Activated naive CD4-positive, alpha-beta T cell treated with anti-CD3 and anti-CD28 coated beads for 36 hours (primary cell): Measurements from ENCODE around the gene TTYH3. TPM values are rescaled to one million over a fixed set of nuclear protein-coding genes. Genes with fewer than 3 reads are reported as not detected.
A peak's percentile ranks its signal among the peaks of the same experiment; 100 is the strongest.
"Not testable (repeated sequence)": the region's sequence is repeated elsewhere in the genome, so short reads cannot be mapped to it uniquely, and the experiment has no call there.

Source experiments
- CTCF ChIA-PET: fragments of 350-600 bp; sonication (Branson Sonifier 250); formaldehyde crosslinking; loops from one replicate; lab custom pipeline; 2021; ENCODE audit warnings: antibody characterized with exemption; lab: Charles Lee
- DNase-seq: peaks from one replicate; pipeline ENCODE4 v3.0.0-alpha.2; 2020
- H3K27ac Mint-ChIP-seq: one replicate; pipeline ENCODE4 v1.8.0; 2021; ENCODE audit warnings: mild to moderate bottlenecking, mixed read lengths
- H3K27me3 Mint-ChIP-seq: one replicate; pipeline ENCODE4 v1.8.0; 2021; ENCODE audit warnings: low read depth, mixed read lengths
- H3K36me3 Mint-ChIP-seq: one replicate; pipeline ENCODE4 v1.8.0; 2021; ENCODE audit warnings: low read depth, mixed read lengths
- H3K4me1 Mint-ChIP-seq: one replicate; pipeline ENCODE4 v1.8.0; 2021; ENCODE audit warnings: low read depth, mixed read lengths
- H3K4me3 Mint-ChIP-seq: one replicate; pipeline ENCODE4 v1.8.0; 2021; ENCODE audit warnings: mild to moderate bottlenecking, moderate library complexity, mixed read lengths
- H3K9me3 Mint-ChIP-seq: one replicate; pipeline ENCODE4 v1.8.0; 2021; ENCODE audit warnings: mixed read lengths
- intact Hi-C: fragments of 100-400 bp; cut with micrococcal nuclease; formaldehyde crosslinking; loops from one replicate; pipeline ENCODE4 v1.15.1; 2023
- total RNA-seq, 2 experiments: library from RNA; stranded (reverse); gene quantifications; one replicate each; pipeline ENCODE4 v1.2.3, GENCODE V29; 2021

TTYH3 gene
- total RNA-seq, 2 experiments from 2014 or later: 20.7 to 22.6 TPM

DNA sequence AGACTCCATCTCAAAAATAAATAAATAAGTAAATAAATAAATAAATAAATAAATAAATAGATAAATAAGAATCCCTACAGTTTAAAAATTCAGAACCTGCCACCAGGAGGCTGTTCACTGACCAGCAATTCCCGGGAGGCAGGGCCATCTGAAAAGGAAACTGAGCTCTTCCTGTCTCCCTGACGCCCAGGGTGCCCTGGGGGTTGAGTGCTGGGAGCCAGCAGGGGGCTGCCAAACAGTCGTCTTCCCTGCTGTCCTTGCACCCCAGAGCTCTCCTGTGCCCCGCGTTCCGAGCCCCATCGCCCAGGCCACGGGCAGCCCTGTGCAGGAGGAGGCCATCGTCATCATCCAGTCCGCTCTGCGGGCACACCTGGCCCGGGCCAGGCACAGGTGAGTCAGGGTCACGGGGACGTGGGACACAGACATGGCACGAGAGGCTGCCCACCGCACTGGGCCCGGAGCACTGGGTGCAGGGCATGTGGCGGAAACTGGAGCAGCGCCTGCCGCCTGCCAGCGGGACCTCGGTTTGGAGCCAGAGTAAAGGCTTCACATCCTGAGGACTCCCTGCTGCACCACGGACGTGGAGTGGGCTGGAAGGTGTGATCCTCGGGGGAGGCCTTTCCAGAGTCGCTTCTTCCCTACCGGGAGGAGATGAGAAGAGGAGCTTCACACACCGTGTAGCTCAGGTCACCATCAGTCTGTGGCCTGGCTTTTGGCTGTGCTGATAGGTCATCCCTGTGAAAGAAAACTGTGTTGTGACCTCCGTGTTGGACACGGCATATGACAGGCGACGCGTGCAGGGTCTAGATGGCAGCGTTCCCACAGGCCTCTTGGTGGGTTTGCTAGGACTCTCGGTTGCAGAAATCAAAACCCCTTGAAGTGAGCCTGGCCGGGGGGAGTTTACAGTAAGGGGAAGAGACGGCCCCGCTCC lies 25.9 kb upstream of the TTYH3 start:
- intact Hi-C loops: loop anchor here (5.0 kb wide), 1 partner anchor 81 kb away; the partner anchor contains the start of gene AMZ1
- no peak for DNase-seq
- H3K4me1 Mint-ChIP-seq: peaks cover 7% of the 10 kb centered on the region
- CTCF ChIA-PET: no interaction called here
- H3K4me3 Mint-ChIP-seq: no peak overlapping the region
- H3K36me3 Mint-ChIP-seq: no peaks in the 10 kb centered on the region
- no peak overlapping the region for H3K27ac Mint-ChIP-seq
- H3K9me3 Mint-ChIP-seq: no peaks in the 10 kb centered on the region
- H3K27me3 Mint-ChIP-seq: no peaks in the 10 kb centered on the region

DNA sequence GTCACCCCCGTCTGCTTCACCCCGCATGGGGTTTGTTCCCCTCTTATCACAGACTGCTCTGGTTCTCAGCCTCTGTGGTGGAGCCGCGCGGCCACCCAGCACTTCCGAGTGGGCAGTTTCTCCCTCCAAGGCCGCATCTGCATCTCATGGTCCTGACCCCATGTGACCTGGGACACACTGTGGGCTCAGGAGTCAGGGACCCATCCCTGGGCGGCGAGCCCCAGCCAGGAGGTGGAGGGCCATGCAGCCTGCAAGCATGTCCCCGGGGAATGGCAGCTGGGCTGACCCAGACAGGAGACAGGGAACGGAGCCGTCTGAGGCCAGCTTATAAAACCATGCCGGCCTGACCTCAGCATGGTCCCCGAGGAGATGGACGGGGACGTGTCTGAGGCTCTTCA lies 25.2 kb upstream of the TTYH3 start:
- intact Hi-C loops: loop anchor here (5.0 kb wide), 1 partner anchor 81 kb away; the partner anchor contains the start of gene AMZ1
- H3K36me3 Mint-ChIP-seq: no peaks in the 10 kb centered on the region
- CTCF ChIA-PET: no interaction called here
- H3K27me3 Mint-ChIP-seq: no peaks in the 10 kb centered on the region
- H3K27ac Mint-ChIP-seq: no peak overlapping the region
- no peaks in the 10 kb centered on the region for H3K9me3 Mint-ChIP-seq
- DNase-seq: no peak
- H3K4me1 Mint-ChIP-seq: peaks cover 7% of the 10 kb centered on the region
- H3K4me3 Mint-ChIP-seq: no peak overlapping the region

DNA sequence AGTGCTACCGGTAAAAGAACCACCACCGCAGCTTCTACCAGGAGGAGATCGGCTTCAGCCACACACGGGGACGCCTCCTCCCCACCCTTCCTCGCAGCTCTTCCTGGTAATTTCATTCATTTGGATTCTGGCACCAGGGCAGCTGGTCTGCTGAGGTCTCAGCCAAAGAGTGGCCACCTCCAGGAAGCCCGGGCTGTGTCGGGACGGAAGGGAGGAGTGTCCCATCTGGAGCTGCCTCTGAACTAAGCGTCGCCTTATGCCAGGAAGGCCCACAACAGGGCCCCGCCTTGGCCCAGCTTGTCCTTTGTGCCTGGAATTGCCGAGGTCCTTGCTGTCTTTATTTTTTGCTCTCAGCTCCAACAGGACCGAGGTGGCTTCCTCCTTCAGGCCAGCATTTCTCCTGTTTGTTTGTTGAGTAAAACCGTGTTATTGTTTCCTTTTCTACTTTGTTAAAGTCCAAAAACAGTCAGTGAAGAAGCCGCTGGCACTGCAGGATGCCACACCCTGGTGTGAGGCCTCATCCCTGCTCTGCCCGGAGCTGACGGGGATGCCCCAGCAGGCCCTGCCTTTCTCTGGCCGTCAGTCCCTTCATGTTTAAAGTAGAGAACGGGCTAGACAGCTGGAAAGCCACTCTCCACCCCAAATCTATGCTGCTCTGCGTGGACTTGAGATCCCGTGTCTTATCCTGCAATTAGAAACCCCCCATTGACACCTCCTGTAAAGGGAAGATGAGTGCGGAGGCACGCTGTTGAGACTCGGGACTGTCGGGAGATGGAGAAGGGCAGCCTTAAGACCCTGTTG lies 24.5 kb upstream of the TTYH3 start:
- H3K9me3 Mint-ChIP-seq: no peaks in the 10 kb centered on the region
- H3K36me3 Mint-ChIP-seq: no peaks in the 10 kb centered on the region
- peaks cover 7% of the 10 kb centered on the region for H3K4me1 Mint-ChIP-seq
- no peak overlapping the region for H3K4me3 Mint-ChIP-seq
- H3K27ac Mint-ChIP-seq: no peak overlapping the region
- CTCF ChIA-PET: no interaction called here
- no peak for DNase-seq
- no peaks in the 10 kb centered on the region for H3K27me3 Mint-ChIP-seq
- intact Hi-C loops: loop anchor here (5.0 kb wide), 1 partner anchor 80 kb away; the partner anchor contains the start of gene AMZ1

DNA sequence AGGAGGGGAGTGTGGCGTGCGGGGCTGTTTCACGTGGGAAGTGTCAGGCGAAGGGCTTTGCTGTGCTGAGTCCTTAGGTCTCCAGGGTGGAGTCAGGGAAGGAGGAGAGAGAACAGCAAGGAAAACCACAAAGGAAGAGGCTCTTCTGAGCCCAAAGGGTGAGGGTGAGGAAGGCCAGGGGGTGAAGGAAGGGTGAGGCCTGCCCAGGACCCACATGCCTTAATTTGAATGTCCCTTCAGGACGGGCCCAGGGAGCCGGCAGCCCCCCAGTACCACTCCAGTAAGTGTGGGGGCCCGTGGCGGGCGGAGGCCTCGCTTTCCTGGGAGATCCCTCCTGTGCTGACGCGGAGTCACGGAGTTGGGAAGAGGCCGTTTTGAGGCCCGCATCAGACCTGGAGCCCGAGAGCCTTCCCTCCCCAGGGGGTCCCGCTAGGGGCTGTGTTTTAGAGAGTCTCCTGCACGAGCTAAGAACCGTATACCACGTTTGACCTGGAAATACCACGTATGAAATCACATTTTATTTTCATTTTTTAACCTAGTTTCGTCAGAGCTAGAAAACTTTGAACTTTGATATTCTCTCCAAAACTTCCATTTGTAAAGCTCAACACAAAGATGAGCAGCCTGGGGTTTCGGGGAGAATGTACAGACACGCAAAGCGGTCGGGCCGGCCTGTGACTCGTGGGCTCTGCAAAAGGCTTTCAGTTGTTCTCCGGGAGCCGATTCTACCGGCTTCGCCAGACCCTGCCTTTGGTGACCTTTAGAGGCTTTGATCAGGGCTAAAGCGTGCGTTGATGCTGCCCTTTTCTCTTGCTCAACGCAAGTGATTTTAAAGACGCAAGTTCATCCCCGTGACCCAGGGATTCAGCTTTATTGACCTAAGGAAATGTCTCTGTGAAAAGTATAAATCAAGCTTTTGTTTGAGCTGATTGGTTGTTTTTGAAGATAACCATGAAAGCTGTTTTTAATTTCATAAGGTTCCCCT lies 23.6 kb upstream of the TTYH3 start:
- Mint-ChIP-seq H3K36me3 (no peaks in the 10 kb centered on the region), H3K27ac (no peak overlapping the region), H3K4me3 (no peak overlapping the region), H3K27me3 (no peaks in the 10 kb centered on the region), H3K4me1 (peaks cover 7% of the 10 kb centered on the region), H3K9me3 (no peaks in the 10 kb centered on the region)
- intact Hi-C loops: loop anchor here (5.0 kb wide), 1 partner anchor 79 kb away; the partner anchor contains the start of gene AMZ1
- CTCF ChIA-PET: interaction anchor here (0.5 to 1.6 kb wide), 13 partner anchors 9 to 585 kb away, joined by 3 to 5 read pairs (median 3); no protein-coding TSS in a partner anchor
- DNase-seq: no peak

DNA sequence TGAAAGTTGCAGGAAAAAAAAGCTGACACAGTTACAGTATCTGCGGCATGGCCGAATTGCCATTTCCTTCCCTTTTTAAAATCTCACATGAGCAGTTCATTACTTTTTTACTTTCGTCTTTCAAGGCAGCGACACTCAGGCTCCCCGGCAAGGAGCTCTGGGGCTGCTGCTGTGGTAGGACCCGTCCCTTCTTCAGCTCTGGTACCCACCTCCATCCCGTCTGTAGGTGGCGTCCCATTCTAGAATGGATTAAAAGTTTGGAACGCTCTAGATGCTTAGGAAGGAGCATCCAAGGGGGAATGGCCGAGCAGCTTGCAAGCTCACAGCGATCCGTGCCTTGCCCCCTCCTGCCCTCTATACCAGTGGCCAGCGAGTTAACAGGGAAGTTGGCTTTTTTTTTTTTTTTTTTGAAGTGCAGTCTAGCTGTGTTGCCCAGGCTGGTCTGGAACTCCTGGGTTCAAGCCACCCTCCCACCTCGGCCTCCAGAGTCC lies 22.8 kb upstream of the TTYH3 start:
- Mint-ChIP-seq H3K27me3 (no peaks in the 10 kb centered on the region), H3K9me3 (no peaks in the 10 kb centered on the region), H3K27ac (no peak overlapping the region), H3K4me3 (no peak overlapping the region), H3K36me3 (no peaks in the 10 kb centered on the region), H3K4me1 (peaks cover 7% of the 10 kb centered on the region)
- CTCF ChIA-PET: interaction anchor here (0.5 to 1.6 kb wide), 16 partner anchors 8 to 1237 kb away, joined by 3 to 5 read pairs (median 4); no protein-coding TSS in a partner anchor
- DNase-seq: peak; percentile 54
- intact Hi-C loops: loop anchor here (5.0 kb wide), 1 partner anchor 78 kb away; the partner anchor contains the start of gene AMZ1

DNA sequence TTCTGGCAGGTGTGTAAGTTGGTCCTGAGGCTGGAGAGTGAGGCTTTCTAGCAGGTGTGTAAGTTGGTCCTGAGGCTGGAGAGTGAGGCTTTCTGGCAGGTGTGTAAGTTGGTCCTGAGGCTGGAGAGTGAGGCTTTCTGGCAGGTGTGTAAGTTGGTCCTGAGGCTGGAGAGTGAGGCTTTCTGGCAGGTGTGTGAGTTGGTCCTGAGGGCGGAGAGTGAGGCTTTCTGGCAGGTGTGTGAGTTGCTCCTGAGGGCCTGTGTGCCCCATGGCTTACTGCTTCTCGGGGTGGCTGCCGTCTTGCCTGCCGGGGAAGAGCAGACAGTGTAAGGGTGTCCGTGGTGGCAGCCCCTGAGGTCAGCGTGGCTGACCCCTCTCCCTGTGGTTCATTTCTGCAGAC lies 22.1 kb upstream of the TTYH3 start:
- not testable (repeated sequence) for H3K27me3 Mint-ChIP-seq, H3K9me3 Mint-ChIP-seq

DNA sequence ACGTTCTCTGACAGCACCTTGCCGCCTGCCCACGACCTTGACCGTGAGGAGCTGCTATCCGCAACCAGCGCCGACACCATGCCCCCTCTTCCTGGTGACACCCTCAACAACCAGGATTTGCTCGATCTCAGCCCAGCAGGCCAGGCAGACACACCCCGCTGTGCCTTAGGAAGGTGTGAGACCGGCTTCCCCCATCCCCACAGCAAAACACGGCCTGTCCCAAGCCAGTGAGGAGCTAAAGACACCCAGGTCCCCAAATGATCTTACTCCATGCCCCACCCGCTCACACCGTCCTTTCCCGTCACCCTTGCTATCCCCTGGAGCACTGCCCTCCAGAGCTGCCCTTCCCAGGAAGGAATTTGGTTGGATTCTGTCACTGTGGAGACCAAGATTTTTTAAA lies 21.3 kb upstream of the TTYH3 start:
- H3K4me1 Mint-ChIP-seq: peaks cover 7% of the 10 kb centered on the region
- CTCF ChIA-PET: interaction anchor here (0.6 to 1.1 kb wide), 2 partner anchors 110 to 159 kb away, joined by 3 to 4 read pairs; no protein-coding TSS in a partner anchor
- no peaks in the 10 kb centered on the region for H3K36me3 Mint-ChIP-seq
- H3K27ac Mint-ChIP-seq: no peak overlapping the region
- intact Hi-C loops: no loop called here
- no peaks in the 10 kb centered on the region for H3K9me3 Mint-ChIP-seq
- no peaks in the 10 kb centered on the region for H3K27me3 Mint-ChIP-seq
- H3K4me3 Mint-ChIP-seq: no peak overlapping the region
- DNase-seq: no peak

More for the DNA sequence above, 22.1 kb upstream of the TTYH3 start:
- CTCF ChIA-PET: interaction anchor here (0.6 kb wide), 3 partner anchors 10 to 1237 kb away, joined by 3 to 5 read pairs (median 4); no protein-coding TSS in a partner anchor
- DNase-seq, H3K36me3 Mint-ChIP-seq, H3K4me1 Mint-ChIP-seq, H3K4me3 Mint-ChIP-seq, H3K27ac Mint-ChIP-seq: not testable (repeated sequence)
- intact Hi-C loops: loop anchor here (5.0 kb wide), 1 partner anchor 78 kb away; the partner anchor contains the start of gene AMZ1

DNA sequence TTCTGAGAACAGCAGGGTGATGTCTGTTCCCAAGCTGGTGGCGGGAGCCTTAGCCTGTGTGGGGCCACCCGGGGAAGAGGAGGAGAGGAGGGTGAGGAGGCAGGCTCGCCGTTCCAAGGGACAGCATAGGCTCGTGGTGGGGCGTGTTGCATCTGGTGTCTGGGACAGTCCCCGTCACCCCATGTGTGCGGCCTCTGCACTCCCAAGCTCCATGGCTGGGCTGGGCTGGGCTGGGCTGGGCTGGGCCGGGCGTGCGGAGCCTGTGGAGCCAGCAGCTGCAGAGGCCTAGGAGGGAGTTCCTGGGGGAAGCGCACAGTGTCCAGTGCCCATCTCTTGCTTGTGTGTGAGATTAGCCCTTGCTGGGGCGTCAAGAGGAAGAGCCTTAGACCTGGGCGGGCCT lies 20.9 kb upstream of the TTYH3 start:
- no peak overlapping the region for H3K4me3 Mint-ChIP-seq
- H3K4me1 Mint-ChIP-seq: peaks cover 7% of the 10 kb centered on the region
- CTCF ChIA-PET: interaction anchor here (0.6 to 1.1 kb wide), 3 partner anchors 110 to 159 kb away, joined by 3 to 4 read pairs (median 3); no protein-coding TSS in a partner anchor
- H3K27me3 Mint-ChIP-seq: no peaks in the 10 kb centered on the region
- H3K9me3 Mint-ChIP-seq: no peaks in the 10 kb centered on the region
- H3K27ac Mint-ChIP-seq: no peak overlapping the region
- DNase-seq: no peak
- H3K36me3 Mint-ChIP-seq: no peaks in the 10 kb centered on the region
- intact Hi-C loops: no loop called here

DNA sequence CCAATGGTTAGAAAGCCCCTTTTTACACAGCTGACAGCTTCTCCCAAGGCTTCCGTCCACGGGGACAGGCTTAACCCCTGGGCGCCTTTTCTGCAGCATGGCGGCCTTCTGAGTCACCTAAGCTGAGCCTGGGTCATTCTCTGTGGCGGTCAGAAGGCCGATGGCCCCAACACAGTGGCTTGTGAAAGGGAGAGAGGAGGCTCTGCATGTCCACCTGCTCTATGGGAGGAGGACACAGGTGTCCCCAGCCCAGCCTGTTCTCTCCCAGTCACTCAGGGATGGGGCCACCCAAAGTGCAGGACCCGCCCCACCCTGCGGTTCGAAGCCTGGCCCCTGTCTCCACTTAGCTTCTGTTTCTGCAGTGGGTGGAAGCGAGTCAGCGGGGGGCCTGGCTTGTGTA lies 20.4 kb upstream of the TTYH3 start:
- H3K4me3 Mint-ChIP-seq: no peak overlapping the region
- no peaks in the 10 kb centered on the region for H3K27me3 Mint-ChIP-seq
- DNase-seq: no peak
- no peak overlapping the region for H3K27ac Mint-ChIP-seq
- no peaks in the 10 kb centered on the region for H3K9me3 Mint-ChIP-seq
- intact Hi-C loops: no loop called here
- CTCF ChIA-PET: interaction anchor here (0.9 kb wide), 1 partner anchor 143 kb away, joined by 3 read pairs; no protein-coding TSS in a partner anchor
- H3K36me3 Mint-ChIP-seq: no peaks in the 10 kb centered on the region
- peaks cover 7% of the 10 kb centered on the region for H3K4me1 Mint-ChIP-seq

DNA sequence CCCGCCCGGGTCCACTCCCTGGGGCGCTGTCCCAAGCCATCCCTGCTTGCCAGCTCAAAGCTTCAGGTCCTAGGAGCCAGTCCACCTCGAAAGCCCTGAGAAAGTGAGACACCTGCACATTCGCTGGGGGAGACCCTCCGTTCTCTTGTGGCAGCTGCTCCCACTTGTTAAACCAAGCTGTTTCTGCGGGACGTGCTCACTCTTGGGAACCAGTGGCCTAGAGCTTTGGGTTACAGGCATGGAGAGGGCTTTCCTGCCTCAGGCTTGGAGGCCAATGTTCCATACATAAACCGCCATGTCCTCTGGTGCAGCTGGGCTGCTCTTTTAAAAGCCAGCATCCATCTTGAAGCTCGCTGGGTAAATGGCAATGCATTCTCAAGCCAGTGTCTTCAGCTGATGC lies 19.9 kb upstream of the TTYH3 start:
- Mint-ChIP-seq H3K9me3 (no peaks in the 10 kb centered on the region), H3K27ac (no peak overlapping the region), H3K27me3 (no peaks in the 10 kb centered on the region), H3K4me3 (no peak overlapping the region), H3K4me1 (peaks cover 7% of the 10 kb centered on the region), H3K36me3 (no peaks in the 10 kb centered on the region)
- DNase-seq: no peak
- intact Hi-C loops: no loop called here
- CTCF ChIA-PET: interaction anchor here (0.6 to 0.9 kb wide), 2 partner anchors 143 to 256 kb away, joined by 3 to 4 read pairs; no protein-coding TSS in a partner anchor
